HG03060 (cell line): ENCODE measurements around the gene ELOA.
A peak's percentile ranks its signal among the peaks of the same experiment; 100 is the strongest.
"Not testable (repeated sequence)": the region's sequence is repeated elsewhere in the genome, so short reads cannot be mapped to it uniquely, and the experiment has no call there.

Source experiments
- ATAC-seq: cut with Tn5 transposase; IDR thresholded peaks from one replicate; pipeline ENCODE4 v1.9.1; 2021; ENCODE audit warnings: low read depth, moderate number of reproducible peaks; ENCODE audit not compliant: unreplicated experiment

Gene ELOA

GRCh38 chr1:23733281-23733680, 10.0 kb upstream of the ELOA start:
- not testable (repeated sequence) for ATAC-seq

DNA sequence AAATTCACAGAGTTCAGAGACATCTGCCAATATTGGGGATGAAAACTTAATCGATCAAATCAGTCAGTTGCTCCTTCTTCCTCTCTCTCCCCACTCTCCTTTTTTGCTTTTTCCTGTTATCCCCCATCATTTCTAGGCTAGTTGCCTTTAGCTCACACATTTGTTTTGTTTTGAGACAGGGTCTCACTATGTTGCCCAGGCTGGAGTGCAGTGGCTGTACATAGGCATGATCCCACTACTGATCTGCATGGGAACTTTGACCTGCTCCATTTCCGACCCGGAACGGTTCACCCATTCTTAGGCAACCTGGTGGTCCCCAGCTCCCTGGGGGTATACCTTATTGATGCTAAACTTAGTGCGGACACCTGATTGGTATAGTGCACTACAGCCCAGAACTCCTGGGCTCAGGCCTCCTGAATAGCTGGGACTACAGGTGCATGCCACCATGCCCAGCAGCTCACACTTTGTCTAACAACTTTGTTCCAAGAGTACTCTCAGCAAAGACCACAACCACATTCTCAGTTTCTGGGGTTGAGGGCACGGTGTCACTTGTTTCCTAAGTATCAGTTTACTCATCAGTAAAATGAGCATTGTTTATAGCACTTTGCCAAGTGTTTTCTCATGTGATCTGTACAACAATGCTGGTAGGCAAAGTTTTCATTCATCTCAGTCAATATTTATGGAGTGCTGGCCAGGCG, 6.7 kb upstream of the ELOA start:
- no peak for ATAC-seq

DNA sequence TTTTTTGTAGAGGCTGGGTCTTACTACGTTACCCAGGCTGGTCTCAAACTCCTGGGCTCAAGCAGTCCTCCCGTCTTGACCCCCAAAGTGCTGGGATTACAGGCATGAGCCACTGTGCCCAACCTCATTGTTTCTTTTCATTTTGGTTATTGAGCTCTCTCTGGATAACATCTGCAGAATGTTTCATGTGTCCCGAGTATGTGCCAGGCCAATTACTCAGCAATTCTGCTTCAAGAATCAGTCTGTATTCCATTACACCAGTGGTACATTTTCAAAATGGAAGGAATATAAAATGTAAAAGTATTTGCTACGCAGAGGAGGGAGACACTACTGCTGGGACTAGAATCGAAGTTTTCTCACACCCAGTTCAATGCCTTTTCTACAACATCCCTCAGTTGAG, 1.7 kb upstream of the ELOA start:
- ATAC-seq = no peak

DNA sequence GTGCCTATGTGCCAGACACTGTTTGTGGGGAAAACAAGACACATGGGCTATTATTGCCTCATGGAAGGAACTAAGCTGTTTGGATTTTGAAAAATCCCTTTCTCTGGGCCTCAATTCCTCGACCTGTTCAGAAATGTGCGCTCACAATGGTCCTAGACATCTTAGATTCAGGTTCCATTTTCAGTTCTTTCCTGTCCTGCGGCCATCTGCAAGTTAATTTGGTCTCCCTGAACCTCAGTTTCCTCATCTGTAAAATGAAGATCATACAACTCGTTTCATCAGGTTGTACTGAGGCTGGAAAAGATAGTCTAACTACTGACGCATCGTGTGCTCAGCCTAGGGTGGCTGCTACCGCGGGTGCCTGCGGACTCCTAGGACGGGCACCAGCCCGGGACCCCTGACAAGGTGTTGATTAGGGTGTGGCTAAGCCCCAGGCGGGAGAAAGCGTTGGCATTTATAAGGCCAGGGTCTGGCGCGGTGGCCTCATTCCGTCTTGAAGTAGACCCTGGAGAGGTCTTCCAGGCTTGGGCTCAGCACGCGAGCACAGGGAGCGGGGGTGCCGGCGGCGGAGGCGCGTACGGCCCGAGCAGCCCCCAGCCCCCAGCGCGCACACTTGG, 493 bp upstream of the ELOA start:
- ATAC-seq = no peak

DNA sequence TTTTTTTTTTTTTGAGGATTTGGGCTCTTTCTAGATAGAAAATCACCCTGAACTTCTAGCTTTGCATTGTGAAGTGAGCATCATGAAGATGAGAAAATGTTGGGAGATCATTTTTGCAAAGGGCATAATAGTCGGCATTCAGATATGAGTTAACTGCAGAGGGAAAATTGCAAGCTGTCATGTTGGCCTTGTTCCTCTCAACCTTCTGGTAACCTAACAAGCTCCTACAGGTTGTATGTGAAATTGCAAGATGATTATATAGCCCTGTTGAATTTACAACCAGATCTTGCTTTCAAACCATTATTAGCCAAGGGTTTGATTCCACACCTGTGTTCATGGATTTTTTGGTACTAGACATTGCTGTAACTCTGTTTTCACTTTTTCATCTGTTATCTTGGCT, 2.2 kb downstream of the ELOA start:
- no peak for ATAC-seq

DNA sequence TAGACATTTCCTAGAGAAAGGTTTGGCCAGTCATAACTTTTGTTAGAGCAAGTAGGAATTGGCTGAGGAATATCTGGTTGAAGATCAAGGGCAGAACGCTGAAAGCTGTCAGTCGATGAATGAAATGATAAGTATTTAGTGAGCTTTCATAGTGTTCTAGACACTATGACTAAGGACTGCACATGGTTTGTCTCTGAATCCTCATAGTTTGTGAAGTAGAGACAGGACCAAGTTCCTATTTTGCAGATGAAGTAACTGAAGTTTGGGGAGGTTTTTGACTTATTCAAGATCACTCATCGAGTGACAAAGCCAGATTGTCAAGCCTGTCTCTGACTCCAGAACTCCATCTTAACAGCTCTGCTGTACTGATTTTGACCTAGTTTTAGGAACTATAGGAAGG, 4.7 kb downstream of the ELOA start:
- no peak for ATAC-seq

- ATAC-seq = peak; percentile 47
These were observed 8.0 kb downstream of the ELOA start for GRCh38 chr1:23751050-23751814.

GRCh38 chr1:23751815-23752200, 8.5 kb downstream of the ELOA start:
- ATAC-seq = no peak

DNA sequence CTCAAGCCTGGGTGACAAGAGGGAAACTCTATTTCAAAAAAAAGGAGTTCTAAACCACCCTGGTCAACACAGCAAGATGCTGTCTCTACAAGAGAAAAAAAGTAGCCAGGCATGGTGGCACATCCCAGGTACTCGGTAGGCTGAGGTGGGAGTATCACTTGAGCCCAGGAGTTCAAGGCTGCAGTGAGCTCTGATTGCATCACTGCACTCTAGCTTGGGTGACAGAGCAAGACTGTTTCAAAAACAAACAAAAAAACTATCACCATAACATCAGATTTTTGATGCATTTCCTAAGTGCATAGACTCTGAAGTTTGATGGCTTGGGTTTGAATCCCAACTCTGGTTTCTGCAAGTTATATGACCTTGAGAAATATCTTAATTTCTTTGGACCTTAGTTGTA, 9.6 kb downstream of the ELOA start:
- no peak for ATAC-seq

GRCh38 chr1:23756676-23757075, 13.4 kb downstream of the ELOA start:
- no peak for ATAC-seq

- no peak for ATAC-seq
These were observed 14.5 kb downstream of the ELOA start for GRCh38 chr1:23757812-23758211.

- ATAC-seq = no peak
These were observed 16.0 kb downstream of the ELOA start for GRCh38 chr1:23759277-23759676.

DNA sequence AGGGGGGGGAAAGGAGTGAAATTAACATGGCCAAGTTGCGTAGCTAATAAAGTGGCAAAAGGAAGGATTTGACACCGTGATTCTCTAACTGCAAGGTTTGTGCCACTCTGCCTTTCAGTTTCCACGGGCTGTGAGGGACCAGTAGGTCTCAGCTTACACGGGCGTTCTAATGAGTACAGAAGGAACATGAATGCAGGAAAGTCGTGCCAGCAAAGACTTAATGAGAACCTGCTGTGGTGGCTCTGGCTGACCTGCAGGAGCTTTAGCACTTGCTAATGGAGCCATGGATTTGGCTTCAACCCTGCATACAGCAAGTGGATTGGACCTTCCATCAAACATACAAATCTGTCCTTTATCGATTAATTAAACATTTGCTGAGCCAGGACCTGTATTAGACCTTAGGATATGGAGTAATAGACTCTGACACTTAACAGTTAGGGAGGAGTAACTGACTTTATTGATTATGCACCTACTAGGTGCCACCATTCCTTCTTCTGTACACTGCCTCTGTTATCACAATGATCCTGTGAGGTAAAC, 19.8 kb downstream of the ELOA start:
- no peak for ATAC-seq

GRCh38 chr1:23768733-23769132, 25.5 kb downstream of the ELOA start:
- no peak for ATAC-seq

- no peak for ATAC-seq
These were observed 29.0 kb downstream of the ELOA start for GRCh38 chr1:23772049-23772853.

GRCh38 chr1:23772854-23773242, 29.6 kb downstream of the ELOA start:
- ATAC-seq = no peak

- ATAC-seq = no peak
These were observed 31.1 kb downstream of the ELOA start for GRCh38 chr1:23774174-23774880.

GRCh38 chr1:23776217-23776616, 32.9 kb downstream of the ELOA start:
- no peak for ATAC-seq

- no peak for ATAC-seq
These were observed 34.9 kb downstream of the ELOA start, which contains the start of gene PITHD1 for GRCh38 chr1:23777979-23778814. TSS of gene PITHD1 (plus strand) at chr1:23778418. CDS start at chr1:23778516, 98 bp downstream.
